HUDEP-2 (cell line): ENCODE measurements around the gene ADD1.

Source experiments
- DNase-seq, 76 experiments: peaks; one replicate each; lab custom pipeline; 2025; ENCODE audit not compliant: unreplicated experiment in 76 of 76; lab: John Stamatoyannopoulos, UW

Gene ADD1

DNA sequence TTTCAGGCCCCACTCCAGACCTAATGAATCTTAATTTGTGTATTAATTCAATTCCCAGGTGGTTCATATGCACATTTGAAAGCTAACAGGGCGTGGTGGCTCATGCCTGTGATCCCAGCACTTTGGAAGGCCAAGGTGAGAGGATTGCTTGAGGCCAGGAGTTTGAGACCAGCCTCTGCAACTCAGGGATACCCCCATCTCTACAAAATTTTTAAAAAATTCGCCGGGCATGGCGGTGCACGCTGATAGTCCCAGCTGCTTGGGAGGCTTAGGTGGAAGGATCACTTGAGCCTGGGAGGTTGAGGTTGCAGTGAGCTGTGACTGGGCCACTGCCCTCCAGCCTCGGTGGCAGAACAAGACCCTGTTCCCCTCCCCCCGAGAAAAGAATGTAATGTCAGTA lies 31.2 kb downstream of the ADD1 start:
- DNase-seq: no peak

DNA sequence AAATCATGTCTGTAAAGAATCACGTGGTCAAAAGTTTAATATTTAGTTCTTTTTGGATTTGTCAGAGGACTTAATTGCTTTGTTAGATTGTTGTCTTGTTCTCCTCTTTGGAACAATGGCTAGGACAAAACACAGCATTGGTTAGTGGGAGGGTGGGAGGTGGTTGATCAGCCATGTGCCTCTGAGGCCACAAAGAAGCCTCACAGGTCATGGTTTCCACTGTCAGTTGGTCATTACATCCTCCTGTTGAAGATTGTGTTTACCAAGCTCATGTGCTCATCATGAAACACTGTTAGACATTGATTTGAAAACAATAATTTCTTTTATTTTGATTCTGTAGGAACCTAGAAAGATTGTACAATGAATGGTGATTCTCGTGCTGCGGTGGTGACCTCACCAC lies 31.9 kb downstream of the ADD1 start:
- DNase-seq: no peak

DNA sequence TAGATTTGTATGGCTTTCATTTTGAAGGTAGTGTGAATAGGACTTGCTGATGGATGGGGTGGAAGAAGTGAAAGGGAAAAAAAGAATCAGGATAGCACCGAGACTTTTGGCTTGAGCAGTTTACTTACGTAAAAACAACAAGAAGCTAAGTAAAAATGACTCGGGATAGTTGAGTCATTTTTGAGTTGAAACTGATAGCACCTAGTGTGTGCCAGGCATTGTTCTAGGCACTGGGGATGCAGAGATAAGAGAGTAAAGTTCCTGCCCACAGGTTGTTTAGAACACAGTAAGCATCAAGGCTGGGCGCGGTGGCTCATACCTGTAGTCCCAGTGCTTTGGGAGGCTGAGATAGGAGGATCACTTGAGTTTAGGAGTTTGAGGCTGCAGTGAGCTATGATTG lies 34.7 kb downstream of the ADD1 start:
- peak in 5 of 76 experiments; percentile 1 to 17 (median 7) for DNase-seq

DNA sequence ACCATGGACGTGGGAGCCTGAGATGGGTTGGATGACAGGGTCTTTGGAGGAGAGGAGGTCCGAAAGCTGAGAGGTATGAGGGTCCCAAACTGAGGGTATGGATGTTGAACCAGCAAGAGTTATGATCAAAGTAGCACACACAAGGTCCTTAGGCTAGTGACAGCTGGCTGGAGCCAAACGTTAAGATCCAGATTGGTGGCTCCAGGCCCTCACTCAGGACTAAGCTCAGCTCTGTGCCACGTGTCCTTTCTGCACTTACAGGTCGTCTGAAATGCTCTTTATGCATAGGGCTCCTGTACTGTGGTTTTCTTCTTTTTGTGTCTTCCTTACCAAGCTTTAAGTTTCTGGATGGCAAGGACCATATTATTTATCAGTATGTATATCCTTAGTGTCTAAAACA lies 35.4 kb downstream of the ADD1 start:
- no peak for DNase-seq

DNA sequence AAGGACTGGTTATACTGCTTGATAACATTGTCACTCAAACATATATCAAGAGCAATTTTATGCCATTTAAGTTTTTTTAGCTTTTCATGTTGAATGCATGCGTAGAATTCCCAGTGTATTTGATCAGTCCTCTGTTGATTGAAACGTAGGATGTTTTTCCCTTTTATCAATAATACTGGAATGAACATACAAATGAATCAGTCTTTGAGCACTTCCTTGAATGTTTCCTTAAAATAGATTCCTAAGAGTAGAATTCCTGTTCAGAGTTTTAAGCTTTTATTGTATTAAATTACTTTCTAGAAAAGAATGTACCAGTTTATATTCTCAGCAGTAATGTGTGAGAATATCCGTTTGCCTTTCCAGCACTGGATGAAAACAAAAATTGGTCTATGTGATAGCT lies 37.8 kb downstream of the ADD1 start:
- no peak for DNase-seq

DNA sequence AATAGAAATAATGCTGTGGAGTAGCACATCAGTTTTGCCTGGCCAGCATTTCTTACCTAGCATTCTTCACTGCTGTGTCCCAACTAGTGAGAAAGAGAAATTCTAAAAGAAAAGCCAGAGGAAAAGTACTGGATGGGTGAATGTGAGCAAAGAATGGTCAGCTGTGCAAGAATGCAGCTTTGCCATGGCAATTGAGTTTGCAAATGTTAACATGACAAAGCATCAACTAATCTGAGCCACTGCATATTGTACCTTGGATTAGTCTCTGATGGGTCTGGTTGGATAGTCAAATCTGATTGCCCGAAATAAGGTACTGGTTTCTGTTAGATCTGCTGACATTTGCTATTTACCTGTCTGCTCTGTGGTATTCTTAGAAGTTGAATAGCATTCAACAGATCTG lies 38.7 kb downstream of the ADD1 start:
- no peak for DNase-seq

DNA sequence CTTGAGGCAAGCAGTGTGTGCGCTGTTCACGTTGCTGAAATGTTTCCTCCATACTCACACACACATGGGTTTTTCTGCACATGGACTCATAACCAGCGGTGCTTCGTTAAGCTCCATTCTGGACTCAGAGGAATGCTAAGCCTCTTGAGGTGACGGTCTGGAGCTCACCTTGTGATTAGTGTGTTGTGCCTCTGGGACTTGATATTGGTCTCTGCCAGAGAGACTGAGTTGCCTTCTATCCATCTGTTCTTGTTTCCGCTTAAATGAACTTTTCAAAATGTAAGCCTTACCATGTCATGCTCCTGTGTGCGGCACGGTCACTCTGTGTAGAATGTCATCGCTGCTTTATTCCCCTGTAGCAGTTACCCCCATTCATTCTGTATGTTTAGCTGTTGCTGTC lies 42.5 kb downstream of the ADD1 start:
- DNase-seq: no peak

DNA sequence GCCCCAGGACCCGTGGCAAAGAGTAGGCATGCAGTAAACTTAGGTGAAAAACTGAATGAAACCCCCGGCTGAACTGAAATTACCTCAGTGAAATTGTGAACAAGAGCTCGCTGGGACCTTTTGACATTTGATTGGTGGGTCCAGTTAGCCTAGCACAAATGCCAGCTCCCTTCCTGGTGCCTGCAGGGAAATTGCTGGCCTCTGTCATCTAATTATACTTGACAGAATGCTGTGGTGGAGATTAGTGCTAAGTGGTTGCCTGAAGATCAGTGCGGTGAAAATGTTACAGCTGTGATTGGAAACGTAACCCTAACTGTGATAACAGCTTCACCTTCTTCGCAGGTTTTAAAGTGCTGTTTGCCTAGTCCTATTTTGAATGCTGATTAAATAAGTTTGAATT lies 43.0 kb downstream of the ADD1 start:
- DNase-seq: no peak

DNA sequence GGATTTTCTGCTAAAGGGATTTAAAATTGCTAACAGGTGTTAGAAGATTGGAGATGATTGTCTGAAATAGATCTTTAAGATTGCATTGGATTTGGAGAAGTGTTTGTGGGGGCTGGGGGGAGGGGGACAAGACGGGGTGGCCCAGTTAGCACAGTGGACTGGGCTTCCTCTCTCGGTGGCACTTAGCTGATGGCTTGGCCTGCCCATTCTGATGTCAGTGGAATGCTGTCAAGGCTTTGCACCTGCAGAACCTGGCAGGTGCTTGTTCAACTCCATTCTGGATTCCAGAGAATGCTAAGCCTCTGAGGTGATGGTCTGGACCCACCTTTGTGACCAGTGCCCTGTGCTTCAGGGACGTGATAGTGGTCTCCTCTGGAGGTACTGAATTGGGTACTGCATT lies 43.7 kb downstream of the ADD1 start:
- DNase-seq: no peak

DNA sequence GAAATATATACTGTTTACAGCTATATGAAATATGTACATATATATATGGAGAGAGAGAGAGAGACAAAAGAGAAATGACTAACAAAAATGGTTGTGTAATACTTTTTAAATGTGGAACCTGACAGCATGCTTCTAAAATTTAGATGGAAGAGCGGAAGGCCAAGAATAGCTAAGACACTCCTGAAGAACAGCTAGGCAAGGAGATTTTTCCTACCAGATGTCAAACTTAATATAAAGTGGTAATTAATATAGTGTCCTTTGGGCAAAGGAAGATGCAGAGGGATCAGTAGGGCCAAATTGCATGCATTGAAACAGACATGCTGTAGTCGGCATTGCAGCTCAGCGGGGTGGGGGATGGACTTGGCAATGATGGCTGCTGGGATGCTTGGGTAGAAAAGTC lies 45.2 kb downstream of the ADD1 start:
- DNase-seq: no peak

DNA sequence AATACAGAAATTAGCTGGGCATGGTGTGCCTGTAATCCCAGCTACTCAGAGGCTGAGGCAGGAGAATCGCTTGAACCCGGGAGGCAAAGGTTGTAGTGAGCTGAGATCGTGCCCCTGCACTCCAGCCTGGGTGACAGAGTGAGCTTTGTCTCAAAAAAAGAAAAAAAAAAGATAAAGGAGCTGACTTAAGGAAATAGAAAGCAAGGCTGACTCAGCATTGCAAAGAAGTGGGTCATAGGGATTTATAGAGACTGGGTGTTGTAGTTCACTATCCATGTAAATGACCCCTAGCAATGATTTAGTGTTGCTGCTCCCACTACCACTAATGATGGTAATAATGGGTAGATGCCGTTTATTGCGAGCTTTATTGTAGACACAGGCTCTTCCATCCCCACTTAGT lies 47.6 kb downstream of the ADD1 start:
- DNase-seq: no peak

DNA sequence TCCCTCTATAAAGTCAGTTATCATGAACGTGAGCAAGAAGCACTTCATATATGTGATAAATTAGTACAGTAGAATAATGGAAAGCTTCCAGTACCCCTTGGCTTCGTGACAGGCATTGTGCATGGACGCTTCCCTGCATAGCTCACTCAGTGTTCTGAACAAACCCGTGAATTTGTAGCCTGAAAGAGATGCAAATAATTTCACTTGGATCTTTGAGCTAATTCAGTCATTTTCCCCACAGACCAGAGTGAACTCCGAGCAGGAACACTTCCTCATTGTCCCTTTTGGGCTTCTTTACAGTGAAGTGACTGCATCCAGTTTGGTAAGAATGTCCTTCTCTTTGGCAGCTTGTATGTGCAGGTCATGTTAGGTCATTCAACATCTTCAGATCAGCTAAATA lies 50.1 kb downstream of the ADD1 start:
- DNase-seq: no peak

DNA sequence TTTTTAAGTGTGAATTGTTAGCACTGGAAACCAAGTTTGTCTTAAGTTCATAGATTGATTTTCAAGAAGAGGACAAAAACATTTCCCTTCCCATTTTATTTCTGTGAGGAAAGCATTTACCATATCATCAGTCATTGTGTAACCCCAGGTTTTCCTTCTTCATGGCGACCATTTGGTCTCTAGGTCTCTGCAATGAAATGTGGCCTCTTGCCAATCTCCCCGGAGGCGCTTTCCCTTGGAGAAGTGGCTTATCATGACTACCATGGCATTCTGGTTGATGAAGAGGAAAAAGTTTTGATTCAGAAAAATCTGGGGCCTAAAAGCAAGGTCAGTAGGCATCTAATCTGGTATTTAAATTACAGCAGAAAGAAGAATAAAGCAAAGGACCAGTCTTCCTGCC lies 54.4 kb downstream of the ADD1 start:
- DNase-seq: no peak

DNA sequence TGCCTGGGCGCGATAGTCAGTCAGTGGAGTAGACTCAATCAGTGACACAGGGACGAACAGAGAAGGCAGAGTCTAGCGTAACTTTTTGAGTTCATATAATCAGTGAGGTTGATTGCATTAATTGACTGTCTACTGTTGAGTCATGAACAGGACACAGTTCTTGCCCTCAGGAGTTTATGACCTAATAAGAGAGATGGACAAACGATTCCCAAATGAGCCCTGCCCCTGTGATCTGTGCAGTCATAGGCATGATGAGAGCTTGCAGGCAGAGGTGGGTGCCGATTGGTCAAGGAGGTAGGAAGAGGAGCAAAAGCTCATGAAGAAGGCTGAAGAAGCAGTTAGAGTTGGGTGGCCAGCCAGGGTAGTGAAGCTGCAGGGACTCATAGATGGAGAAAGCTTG lies 57.1 kb downstream of the ADD1 start:
- no peak for DNase-seq

DNA sequence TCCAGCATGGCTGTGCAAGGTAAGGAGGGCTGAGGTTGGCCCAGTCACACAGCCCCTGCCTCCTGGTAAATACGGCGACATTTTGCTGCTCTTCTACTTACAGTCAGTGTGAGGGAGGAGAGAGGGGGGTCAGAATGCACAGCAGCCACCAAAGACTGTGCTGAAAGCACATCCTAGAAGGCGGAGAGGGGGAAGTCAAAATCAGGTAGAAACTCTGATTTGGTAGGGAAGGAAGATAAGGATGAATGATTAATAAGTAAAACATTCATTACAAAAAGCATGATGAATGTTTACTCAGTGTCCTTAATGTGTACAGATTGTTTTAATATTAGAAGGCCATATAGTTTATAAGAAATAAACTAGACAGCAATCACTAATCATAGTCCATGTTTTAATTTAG lies 57.5 kb downstream of the ADD1 start:
- DNase-seq: no peak

DNA sequence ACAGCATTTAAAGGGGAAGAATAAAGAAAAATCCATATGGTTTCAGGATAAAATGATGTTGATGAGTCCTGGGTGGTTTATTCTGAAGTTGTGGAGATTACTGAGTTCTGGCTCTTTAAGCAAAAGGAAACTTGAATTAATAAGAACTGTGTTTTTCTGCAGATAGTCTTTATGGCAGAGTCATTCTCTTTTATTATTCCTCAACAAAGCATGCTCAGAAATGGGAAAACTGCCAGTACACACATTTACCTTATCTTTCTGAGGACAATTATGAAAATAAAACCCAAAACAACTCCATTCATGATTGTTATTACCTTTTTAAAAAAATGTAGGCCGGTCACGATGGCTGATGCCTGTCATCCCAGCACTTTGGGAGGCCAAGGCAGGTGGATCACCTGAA lies 58.5 kb downstream of the ADD1 start:
- DNase-seq: no peak

DNA sequence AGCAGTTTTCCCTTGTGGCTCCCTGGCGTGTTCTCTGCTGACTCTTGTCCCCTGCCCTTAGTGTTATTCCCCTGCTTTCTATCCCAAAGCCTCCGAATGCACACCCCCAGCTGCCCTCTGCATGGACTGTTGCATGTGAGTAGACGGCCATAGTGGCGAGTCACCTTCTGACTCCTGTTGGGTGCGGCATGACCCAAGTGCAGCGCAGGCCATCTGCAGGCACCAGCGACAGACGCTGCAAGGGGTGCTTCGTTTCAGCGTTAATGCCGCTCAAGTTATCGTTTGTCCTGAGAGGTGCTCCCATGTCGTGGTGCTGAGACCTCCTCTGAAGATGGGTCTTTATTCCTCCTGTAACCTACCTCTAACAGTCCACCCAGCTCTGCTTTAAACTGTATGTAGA lies 61.9 kb downstream of the ADD1 start:
- no peak for DNase-seq

DNA sequence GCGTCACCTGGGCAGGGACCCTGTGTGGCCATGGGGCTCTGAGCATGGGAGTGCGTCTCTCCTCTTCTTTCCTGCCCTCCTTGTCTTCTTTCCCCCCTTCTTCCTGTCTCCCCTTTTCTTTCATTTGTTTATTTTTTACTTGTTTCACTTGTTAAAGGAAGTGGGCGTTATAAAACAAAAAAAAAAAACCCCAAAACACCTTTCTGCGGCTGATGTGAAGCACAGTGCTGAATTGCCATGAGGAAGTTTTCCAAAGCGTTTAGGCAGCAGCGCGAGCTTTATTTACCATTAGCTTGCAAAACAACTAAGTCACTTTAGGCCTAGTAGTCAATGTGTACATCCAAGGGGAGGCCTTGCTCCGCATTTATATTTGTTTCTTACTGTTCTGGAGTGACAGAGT lies 62.6 kb downstream of the ADD1 start:
- DNase-seq: no peak

DNA sequence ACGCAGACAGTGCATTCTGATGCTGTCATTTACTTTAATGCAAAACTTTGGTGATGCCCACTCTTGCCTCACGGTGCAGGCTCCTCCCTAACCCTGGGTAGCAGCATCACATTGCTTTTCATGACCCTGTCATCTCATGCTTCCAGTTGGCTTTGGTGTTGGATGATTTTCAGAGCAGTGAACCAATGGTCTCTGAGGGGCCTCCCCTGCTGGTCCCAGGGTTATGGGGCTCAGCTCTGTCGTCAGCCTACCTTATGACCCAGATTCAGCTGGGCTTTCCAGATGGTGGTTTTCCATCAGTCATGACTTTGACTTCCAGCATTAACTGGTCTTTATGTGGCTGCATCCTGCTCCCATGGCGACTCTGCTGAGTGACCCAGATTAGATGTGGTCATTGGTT lies 63.6 kb downstream of the ADD1 start:
- no peak for DNase-seq

DNA sequence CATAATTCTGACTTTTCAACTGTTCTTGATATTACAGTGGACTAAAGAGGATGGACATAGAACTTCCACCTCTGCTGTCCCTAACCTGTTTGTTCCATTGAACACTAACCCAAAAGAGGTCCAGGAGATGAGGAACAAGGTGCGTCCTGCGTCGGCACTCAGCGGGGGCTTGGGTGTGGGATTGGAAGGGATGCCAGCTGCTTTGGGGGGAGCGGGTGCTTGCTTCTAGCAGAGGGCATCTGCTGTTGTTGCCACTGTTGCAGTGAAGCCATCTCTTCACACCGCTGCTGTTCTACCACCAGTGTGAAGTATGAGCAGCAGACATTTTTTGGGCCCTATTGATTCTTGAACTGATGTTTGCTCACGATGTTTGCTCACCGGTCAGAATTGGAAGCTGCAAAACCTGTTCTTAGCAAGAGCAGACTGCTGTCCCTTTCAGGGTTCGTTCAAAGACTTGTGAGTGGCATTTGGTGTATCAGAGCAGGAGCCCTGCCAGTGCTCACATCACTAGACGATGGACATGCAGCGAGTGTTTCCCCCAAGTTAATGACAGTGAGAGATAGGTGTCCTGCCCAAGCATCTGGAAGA lies 64.2 kb downstream of the ADD1 start:
- DNase-seq: no peak

DNA sequence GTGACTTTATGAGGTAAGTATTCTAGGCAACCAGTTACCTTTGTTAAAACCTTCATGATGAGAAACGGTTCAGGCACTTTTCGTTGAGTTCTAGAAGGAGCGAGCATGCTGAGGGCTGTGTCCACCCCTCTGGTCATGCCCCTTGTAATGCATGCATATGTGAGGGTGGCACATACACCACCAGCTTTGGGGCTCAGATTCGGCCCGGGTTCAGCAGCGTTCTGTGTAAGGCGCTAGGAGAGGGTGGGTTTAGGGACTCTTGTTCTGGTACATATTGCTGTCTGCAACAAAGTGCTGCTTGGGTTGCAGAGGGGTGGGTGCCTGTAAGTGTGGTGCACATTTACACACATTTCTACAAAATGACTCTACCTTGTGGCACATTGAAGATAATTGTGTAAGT lies 65.0 kb downstream of the ADD1 start:
- DNase-seq: no peak

DNA sequence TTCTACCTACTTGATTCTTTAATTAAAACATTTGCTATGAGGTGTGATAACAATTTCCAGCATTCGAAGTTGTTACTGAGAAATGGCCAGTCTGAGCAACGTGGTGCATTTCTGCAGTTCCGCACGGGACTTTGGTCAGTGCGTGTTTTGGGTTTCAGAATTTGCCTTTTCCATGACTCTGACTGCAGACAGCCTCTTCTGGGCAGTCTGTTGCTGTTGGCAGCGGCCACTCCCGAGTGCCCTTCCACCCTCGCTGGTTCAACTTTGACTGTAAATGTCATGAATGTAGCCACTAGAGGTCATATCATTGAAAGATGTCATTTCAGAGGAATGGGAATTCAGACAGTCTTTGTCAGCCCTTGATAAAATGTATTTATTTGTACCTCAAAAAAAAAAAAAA lies 65.9 kb downstream of the ADD1 start:
- DNase-seq: no peak

DNA sequence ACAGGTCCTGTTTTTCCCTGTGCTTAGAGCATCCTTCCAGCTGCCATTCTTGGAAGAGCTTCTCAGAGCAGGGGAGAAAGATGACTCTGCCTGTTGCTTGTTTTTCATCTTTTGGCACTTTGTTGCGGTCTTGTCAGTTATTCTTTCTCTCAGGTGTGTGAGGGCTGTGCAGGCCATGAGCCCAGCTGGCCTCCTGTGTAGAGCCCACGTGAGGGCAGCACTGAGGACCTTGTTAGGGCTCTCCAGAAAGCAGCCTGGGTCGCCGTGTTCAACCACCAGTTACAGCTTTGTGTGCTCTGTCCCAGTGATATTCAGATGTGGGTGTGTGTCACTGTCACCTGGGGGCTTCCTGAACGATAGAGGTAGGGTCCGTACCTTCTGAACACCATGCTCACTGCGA lies 66.8 kb downstream of the ADD1 start:
- DNase-seq: no peak

DNA sequence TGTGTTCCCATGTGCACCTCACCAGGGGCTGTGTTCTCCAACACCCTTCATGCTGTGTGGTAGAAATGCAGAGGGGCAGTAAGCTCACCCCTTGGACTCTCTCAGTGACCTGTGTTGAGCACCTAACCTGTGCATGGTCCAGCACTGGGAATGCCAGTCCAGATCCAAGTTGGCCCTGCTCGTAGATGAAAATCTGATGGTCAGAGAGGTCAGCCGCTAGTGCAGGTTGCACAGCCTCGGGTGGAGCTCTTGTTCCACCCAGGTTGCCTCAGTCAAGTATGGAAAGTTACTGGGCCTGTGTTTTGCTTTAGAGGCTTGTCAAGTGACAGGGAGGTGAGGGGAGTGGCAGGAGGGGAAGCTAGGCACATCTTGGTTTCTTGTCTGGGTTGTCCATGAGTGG lies 68.2 kb downstream of the ADD1 start:
- no peak for DNase-seq
